SK-N-SH treated with all-trans-retinoic acid at 6 μM for 48 hours (cell line): ENCODE data around the gene SMARCC1.

Experiments
- ARNTL ChIP-seq: fragments of 450-650 bp; formaldehyde crosslinking; IDR thresholded peaks from 2 replicates; pipeline ENCODE4 v1.5.0; 2020; ENCODE audit warnings: low read depth, mild to moderate bottlenecking, moderate library complexity, borderline replicate concordance
- CREB5 ChIP-seq: fragments of 250-450 bp; sonication (Bioruptor Pico); IDR thresholded peaks from 2 replicates; pipeline ENCODE4 v1.5.1; 2020; ENCODE audit warnings: low read depth, mild to moderate bottlenecking, moderate library complexity
- CSRNP3 ChIP-seq: fragments of 250-450 bp; sonication (Bioruptor Pico); IDR thresholded peaks from 2 replicates; pipeline ENCODE4 v1.5.1; 2021; ENCODE audit warnings: mild to moderate bottlenecking, moderate library complexity
- ISL1 ChIP-seq: fragments of 250-450 bp; sonication (Bioruptor Pico); IDR thresholded peaks from 2 replicates; pipeline ENCODE4 v2.1.2; 2022; ENCODE audit warnings: mild to moderate bottlenecking, moderate library complexity
- OSR1 ChIP-seq: fragments of 250-450 bp; sonication (Bioruptor Pico); IDR thresholded peaks from 2 replicates; pipeline ENCODE4 v1.8.0; 2022; ENCODE audit warnings: moderate library complexity, mild to moderate bottlenecking, inconsistent platforms
- PATZ1 ChIP-seq: fragments of 250-450 bp; sonication (Bioruptor Pico); IDR thresholded peaks from 2 replicates; pipeline ENCODE4 v1.8.0; 2020; ENCODE audit warnings: mild to moderate bottlenecking, moderate library complexity, borderline replicate concordance
- TSHZ2 ChIP-seq: fragments of 250-450 bp; sonication (Bioruptor Pico); IDR thresholded peaks from 2 replicates; pipeline ENCODE4 v1.5.0; 2020; ENCODE audit warnings: mild to moderate bottlenecking, moderate library complexity
- ZFP3 ChIP-seq: fragments of 250-450 bp; sonication (Bioruptor Pico); IDR thresholded peaks from 2 replicates; pipeline ENCODE4 v1.5.0; 2020; ENCODE audit warnings: mild to moderate bottlenecking, moderate library complexity

- no peak for TF ChIP-seq TSHZ2 (CRISPR knock-in tag)
- TF ChIP-seq OSR1 (CRISPR knock-in tag) = no peak
- no peak for TF ChIP-seq CREB5 (CRISPR knock-in tag)
- no peak for TF ChIP-seq PATZ1 (CRISPR knock-in tag)
- no peak for TF ChIP-seq ISL1 (CRISPR knock-in tag)
- TF ChIP-seq ZFP3 = no peak
- TF ChIP-seq ARNTL (CRISPR knock-in tag) = no peak
- TF ChIP-seq CSRNP3 (CRISPR knock-in tag) = no peak
These were observed 2.0 kb upstream of the SMARCC1 start for GRCh38 chr3:47783673-47784072.
